Skeletal muscle satellite cell (primary cell): ENCODE measurements around the gene ARMC9.
"Not testable (repeated sequence)": the region's sequence is repeated elsewhere in the genome, so short reads cannot be mapped to it uniquely, and the experiment has no call there.

Source experiments
- H3K27me3 ChIP-seq: 2 replicates; pipeline ENCODE4 v1.7.0; 2013; ENCODE audit warnings: low read length; ENCODE audit not compliant: control insufficient read depth, insufficient read depth
- H3K36me3 ChIP-seq: 2 replicates; pipeline ENCODE4 v1.7.0; 2013; ENCODE audit warnings: mild to moderate bottlenecking, control low read depth, low read length; ENCODE audit not compliant: insufficient read depth
- H3K4me1 ChIP-seq: 2 replicates; pipeline ENCODE4 v1.7.0; 2013; ENCODE audit warnings: low read length; ENCODE audit not compliant: control insufficient read depth, insufficient read depth
- H3K4me2 ChIP-seq: 2 replicates; pipeline ENCODE4 v1.7.0; 2013; ENCODE audit warnings: mild to moderate bottlenecking, low read length
- H3K4me3 ChIP-seq: 2 replicates; pipeline ENCODE4 v1.7.0; 2013; ENCODE audit warnings: low read length
- H3K9ac ChIP-seq: 2 replicates; pipeline ENCODE4 v1.7.0; 2013; ENCODE audit warnings: mild to moderate bottlenecking, low read depth, low read length, moderate library complexity
- H3K9me3 ChIP-seq: replicated peaks from 2 replicates; pipeline ENCODE4 v1.7.0; 2013; ENCODE audit warnings: mild to moderate bottlenecking, control low read depth, low read length

Gene ARMC9

DNA sequence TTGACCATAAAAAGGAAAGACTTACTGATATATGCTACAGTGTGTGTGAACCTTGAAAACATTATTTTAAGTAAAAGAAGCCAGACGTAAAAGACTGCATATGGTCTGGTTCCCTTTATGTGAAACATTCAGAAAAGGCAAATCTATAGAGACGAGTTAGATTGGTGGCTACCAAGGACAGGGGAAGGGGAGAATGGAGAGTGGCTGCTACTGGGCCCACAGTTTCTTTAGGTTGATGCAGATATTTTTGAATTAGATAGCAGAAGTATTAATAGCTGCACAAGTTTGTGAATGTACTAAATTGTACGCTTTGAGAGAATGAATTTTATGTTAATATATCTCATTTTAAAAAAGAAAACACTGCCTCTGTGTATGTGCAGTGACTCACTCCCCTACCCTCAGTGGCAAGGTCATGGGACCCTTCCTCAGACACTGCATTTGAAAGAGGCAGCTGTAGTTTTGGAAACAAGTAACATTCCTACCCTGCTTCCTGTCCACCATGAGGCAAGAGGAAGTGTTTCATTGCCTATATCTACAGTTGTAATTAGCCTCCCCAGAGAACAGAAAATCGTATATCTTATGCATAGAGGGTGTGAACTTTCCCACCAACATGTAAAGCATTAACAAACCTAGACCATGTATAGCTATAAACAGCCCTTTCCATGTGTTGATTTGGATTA is 29.8 kb upstream of the ARMC9 start:
- H3K4me3 ChIP-seq, result no peak overlapping the region
- H3K4me1 ChIP-seq, result peaks cover 10% of the 10 kb centered on the region
- H3K4me2 ChIP-seq, result no peak overlapping the region
- no peaks in the 10 kb centered on the region for H3K9me3 ChIP-seq
- H3K36me3 ChIP-seq, result peaks cover 62% of the 10 kb centered on the region
- no peak overlapping the region for H3K9ac ChIP-seq
- H3K27me3 ChIP-seq, result no peaks in the 10 kb centered on the region

DNA sequence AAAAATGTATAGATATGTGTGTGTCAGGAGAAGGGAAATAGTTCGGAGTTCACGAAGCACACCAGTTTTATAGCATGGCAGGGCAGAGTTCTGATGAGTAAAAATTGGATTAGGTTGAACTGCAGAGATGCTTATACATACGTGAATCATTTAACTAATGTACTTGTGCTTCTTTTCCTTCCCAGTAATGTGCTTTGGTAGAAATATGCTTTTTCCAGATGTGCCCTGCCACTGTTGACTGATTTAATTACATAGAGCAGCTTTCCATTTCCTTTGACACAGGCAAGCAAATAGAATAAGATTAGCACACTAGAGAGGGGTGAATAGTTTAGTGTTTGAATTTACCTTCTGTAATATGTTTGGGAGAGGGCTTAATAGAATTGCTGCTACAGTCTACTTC is 28.9 kb upstream of the ARMC9 start:
- Histone ChIP-seq H3K4me3 (no peak overlapping the region), H3K9ac (no peak overlapping the region), H3K27me3 (no peaks in the 10 kb centered on the region), H3K9me3 (no peaks in the 10 kb centered on the region), H3K4me1 (peaks cover 9% of the 10 kb centered on the region), H3K36me3 (peaks cover 59% of the 10 kb centered on the region), H3K4me2 (no peak overlapping the region)

DNA sequence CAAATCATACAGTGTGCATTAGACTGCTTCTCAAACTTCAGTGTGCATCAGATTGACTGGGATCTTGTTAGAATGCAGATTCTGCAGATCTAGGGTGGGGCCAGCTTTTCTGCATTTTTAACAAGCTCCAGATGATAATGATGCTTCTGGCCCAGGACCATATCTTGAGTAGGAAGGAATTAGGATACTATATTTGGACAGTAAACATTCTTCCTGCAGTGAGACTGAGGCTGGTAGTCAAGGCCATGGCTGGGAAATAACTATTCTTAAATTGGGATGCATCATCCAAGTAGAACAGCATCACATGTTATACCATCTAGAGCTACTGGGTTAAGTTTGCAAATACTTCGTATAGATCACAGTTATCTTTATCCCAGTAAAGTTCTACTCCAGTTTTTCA is 28.4 kb upstream of the ARMC9 start:
- H3K36me3 ChIP-seq, result peaks cover 62% of the 10 kb centered on the region
- H3K4me1 ChIP-seq, result peaks cover 9% of the 10 kb centered on the region
- H3K9ac ChIP-seq, result no peak overlapping the region
- H3K4me3 ChIP-seq, result no peak overlapping the region
- H3K4me2 ChIP-seq, result no peak overlapping the region
- no peaks in the 10 kb centered on the region for H3K9me3 ChIP-seq
- H3K27me3 ChIP-seq, result no peaks in the 10 kb centered on the region

DNA sequence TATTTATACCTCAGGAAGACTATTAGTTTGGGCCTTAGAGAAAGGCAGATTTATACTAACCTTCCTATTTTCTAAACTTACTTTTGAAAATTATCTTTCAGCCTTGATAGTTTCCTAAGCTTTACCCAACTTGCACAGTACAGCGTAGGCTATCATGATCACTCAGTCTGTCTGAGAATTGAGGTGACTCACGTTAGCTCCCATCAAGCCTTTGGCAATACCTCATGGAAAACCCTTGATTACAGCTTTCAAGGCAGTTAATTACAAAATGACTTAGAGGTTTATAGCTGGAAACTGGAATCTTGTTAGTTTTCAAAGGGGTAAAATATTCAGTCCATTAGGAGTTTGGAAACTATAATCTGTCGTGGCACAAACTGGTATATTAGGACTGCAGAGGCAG is 26.4 kb upstream of the ARMC9 start:
- Histone ChIP-seq H3K9ac (no peak overlapping the region), H3K4me2 (no peak overlapping the region), H3K27me3 (no peaks in the 10 kb centered on the region), H3K9me3 (no peaks in the 10 kb centered on the region), H3K4me1 (peaks cover 9% of the 10 kb centered on the region), H3K36me3 (peaks cover 52% of the 10 kb centered on the region), H3K4me3 (no peak overlapping the region)

DNA sequence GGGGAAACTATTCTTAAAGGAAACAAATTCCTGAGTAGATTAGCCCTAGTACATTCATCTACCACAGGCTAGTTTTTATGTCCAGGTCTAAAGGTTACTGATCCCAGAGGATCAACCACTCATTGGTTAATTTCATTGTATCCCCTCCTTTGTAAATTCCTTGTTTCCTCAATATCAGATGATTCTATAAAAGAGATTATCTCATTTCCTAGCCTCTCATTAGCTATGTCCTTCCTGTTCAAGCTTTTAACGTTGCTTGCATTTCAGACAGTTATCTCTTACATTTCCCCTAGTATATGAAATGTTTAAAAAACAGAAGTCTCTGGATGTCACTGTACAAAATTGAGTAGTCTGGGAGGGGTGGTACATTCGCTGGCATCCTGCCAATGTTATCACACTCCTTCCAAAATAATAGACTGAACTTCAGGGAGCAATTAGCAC is 24.2 kb upstream of the ARMC9 start:
- peaks cover 34% of the 10 kb centered on the region for H3K36me3 ChIP-seq
- H3K4me3 ChIP-seq, result no peak overlapping the region
- no peaks in the 10 kb centered on the region for H3K9me3 ChIP-seq
- no peak overlapping the region for H3K4me2 ChIP-seq
- no peaks in the 10 kb centered on the region for H3K27me3 ChIP-seq
- H3K4me1 ChIP-seq, result no peaks in the 10 kb centered on the region
- no peak overlapping the region for H3K9ac ChIP-seq

DNA sequence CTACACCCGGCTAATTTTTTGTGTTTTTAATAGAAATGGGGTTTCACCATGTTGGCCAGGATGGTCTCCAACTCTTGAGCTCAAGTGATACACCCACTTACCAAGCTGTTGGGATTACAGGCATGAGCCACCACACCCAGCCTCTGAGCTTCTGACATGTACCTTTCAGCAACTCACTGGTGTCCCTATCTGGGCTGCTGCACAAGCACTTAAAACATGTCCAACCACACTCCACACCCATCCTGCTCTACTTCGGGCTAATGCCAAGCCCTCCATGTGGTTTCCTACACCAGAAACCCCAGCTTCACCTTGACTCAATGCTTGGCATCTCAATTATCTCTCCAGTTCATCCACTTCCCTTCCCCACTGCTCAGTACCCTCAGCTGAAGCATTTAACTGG is 22.4 kb upstream of the ARMC9 start:
- no peak overlapping the region for H3K4me2 ChIP-seq
- H3K9me3 ChIP-seq, result no peaks in the 10 kb centered on the region
- peaks cover 25% of the 10 kb centered on the region for H3K36me3 ChIP-seq
- no peak overlapping the region for H3K9ac ChIP-seq
- no peaks in the 10 kb centered on the region for H3K27me3 ChIP-seq
- H3K4me3 ChIP-seq, result no peak overlapping the region
- H3K4me1 ChIP-seq, result peaks cover 9% of the 10 kb centered on the region

DNA sequence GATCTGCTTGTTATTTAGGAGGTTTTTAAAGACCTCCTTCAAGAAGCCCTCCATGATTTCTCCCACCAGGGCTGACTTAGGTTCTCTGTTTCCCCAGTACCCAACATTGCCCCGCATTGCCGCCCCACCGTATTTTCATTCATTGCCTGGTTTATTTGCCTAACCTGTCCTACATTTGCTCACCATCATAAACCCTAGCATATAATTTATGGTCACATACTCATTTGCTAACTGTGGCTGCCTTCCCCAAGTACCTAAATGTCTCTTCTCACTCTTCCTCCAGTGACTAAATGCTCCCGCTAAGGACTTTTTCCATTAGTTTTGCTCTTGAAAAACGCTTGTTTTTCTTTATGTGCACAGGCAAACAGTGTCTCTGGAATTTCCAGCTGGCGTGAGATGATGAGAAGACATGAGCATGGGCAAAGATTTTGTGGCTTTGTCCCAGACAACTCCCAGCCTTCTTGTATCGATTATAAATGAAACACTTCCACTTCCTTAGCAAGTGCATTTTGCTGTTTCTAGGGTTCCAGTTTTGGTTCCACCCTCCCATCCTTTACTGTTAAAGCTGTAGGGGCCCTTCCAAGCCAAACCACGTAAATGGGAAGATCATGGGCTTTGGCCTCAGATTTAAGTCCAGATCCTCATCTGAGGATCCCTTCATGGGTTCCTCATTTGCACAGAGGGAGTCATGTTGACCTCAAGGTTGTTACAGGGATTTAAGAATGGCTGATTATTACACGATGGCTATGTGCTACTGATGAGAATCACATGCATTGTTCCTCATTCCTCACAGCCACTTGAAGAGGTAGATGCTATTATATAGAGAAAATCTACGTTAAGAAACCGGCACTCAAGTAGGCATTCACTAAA is 21.0 kb upstream of the ARMC9 start:
- no peaks in the 10 kb centered on the region for H3K9me3 ChIP-seq
- H3K9ac ChIP-seq, result no peak overlapping the region
- H3K4me3 ChIP-seq, result no peak overlapping the region
- no peaks in the 10 kb centered on the region for H3K27me3 ChIP-seq
- H3K4me2 ChIP-seq, result no peak overlapping the region
- H3K4me1 ChIP-seq, result peaks cover 19% of the 10 kb centered on the region
- H3K36me3 ChIP-seq, result peaks cover 22% of the 10 kb centered on the region

DNA sequence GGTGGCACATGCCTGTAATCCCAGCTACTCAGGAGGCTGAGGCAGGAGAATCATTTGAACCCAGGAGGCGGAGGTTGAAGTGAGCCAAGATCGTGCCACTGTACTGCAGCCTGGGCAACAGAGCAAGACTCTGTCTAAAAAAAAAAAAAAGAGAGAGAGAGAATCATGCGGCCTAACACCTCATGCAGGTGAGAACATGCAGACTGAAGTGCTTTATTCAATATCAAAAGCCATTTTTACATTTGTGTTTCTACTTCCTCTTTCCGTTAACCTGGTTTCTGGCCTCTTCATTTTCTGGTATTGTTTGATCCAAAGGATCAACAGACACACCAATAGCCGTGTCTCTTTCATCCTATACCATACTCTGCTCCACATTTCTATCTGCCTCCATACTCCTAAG is 19.6 kb upstream of the ARMC9 start:
- not testable (repeated sequence) for H3K4me2 ChIP-seq, H3K9ac ChIP-seq, H3K9me3 ChIP-seq, H3K4me3 ChIP-seq, H3K27me3 ChIP-seq
- H3K36me3 ChIP-seq, result peaks cover 17% of the 10 kb centered on the region
- H3K4me1 ChIP-seq, result peaks cover 21% of the 10 kb centered on the region

DNA sequence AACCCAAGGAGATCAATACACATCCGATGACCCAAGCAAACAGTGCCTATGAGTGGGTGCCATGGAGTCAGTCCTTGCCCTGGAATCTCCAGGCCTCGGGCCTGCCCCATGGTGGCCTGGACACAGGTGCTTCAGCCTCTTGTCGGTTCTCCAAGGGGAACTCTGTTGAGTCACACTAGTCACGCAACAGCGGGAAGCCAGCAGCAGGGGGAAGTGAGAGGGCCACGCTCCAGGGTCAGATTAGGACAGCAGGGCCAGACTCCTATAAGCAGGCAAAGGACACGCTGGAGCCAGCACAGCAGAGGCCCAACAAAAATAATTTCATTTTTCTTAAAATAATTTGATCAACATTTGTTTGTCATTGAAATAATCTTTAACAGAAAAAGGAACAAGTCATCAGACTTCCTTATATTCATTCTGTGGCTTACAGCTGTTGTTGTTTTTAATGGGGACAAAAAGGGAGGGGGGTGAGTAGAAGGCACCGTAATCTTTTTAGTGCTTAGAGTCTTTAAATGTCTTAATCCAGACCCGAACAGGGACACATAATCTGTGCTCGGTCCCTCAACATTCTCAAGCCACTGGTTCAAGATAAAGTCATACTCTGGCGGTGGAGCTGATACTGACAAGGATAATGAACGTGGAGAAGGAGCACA is 16.4 kb upstream of the ARMC9 start:
- Histone ChIP-seq H3K9me3 (no peaks in the 10 kb centered on the region), H3K4me1 (peaks cover 35% of the 10 kb centered on the region), H3K4me3 (no peak overlapping the region), H3K27me3 (no peaks in the 10 kb centered on the region), H3K36me3 (no peaks in the 10 kb centered on the region), H3K4me2 (no peak overlapping the region), H3K9ac (peak overlapping the region; percentile 23)

DNA sequence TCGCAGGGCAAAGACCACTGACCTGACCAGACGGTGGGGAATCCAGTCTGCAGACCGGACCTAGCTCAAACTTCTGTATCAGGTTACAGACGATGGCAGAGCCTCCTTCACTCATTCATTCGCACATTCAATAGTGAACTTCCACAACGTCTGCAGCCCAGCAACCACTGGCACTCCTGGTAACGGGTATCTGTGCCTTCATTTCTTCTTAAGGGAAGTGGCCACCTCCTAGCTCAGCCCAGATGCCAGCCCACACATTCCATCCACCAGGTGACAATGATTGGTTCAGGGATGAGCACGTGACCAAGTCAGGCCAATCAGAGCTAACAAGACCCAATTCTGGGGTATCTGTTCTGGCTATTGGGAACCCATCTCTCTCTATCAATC is 15.9 kb upstream of the ARMC9 start:
- Histone ChIP-seq H3K27me3 (no peaks in the 10 kb centered on the region), H3K36me3 (no peaks in the 10 kb centered on the region), H3K9ac (peak overlapping the region; percentile 23), H3K4me3 (no peak overlapping the region), H3K4me1 (peaks cover 38% of the 10 kb centered on the region), H3K4me2 (no peak overlapping the region), H3K9me3 (no peaks in the 10 kb centered on the region)

DNA sequence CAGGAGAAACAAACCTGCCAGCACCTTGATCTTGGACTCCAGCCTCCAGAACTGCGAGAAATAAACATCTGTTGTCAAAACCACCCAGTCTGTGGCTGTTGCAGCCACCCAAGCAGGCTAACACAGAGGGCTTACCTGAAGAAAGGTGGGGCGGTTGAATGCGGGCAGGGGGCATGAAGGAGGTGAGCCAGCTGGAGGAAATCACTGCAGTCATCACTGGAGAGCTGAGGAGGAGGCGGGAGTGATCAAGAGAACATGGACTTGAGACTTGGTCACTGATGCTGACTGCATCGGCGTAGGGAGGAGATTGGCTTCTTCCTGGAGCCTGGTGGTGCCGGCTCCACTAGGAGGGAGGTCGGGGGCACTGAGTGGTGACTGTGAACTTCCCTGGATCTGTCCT is 14.6 kb upstream of the ARMC9 start:
- Histone ChIP-seq H3K9ac (no peak overlapping the region), H3K4me3 (no peak overlapping the region), H3K27me3 (no peaks in the 10 kb centered on the region), H3K4me1 (peaks cover 48% of the 10 kb centered on the region), H3K36me3 (no peaks in the 10 kb centered on the region), H3K4me2 (no peak overlapping the region), H3K9me3 (no peaks in the 10 kb centered on the region)
